ENCODE results near the gene VMO1. TPM values are rescaled to one million over a fixed set of nuclear protein-coding genes. Genes with fewer than 3 reads are reported as not detected.

Gene VMO1
- total RNA-seq, 1 experiment from 2014 or later, result 0.59 TPM

- CTCF ChIA-PET, result no interaction called here
- BruUV-seq (replicated peaks), result no TSS peak
Observed at GRCh38 chr17:4816826-4817225, 30.7 kb upstream of the VMO1 start.

GRCh38 chr17:4815043-4815675 lies 29.0 kb upstream of the VMO1 start:
- no peaks in the 10 kb centered on the region for H3K9me3 Mint-ChIP-seq (ENCODE audit: low read depth, unreplicated experiment)
- no peak overlapping the region for H3K27ac Mint-ChIP-seq (ENCODE audit: unreplicated experiment)
- H3K4me1 Mint-ChIP-seq (ENCODE audit: low read depth, unreplicated experiment), result no peaks in the 10 kb centered on the region
- H3K36me3 Mint-ChIP-seq (ENCODE audit: insufficient read depth, unreplicated experiment), result peaks cover 13% of the 10 kb centered on the region
- CTCF ChIA-PET, result no interaction called here
- H3K27me3 Mint-ChIP-seq (ENCODE audit: unreplicated experiment), result no peaks in the 10 kb centered on the region
- no TSS peak for BruUV-seq (replicated peaks)
- H3K4me3 Mint-ChIP-seq (ENCODE audit: low read depth, unreplicated experiment), result no peak overlapping the region
- TF ChIP-seq, protein P1, sequence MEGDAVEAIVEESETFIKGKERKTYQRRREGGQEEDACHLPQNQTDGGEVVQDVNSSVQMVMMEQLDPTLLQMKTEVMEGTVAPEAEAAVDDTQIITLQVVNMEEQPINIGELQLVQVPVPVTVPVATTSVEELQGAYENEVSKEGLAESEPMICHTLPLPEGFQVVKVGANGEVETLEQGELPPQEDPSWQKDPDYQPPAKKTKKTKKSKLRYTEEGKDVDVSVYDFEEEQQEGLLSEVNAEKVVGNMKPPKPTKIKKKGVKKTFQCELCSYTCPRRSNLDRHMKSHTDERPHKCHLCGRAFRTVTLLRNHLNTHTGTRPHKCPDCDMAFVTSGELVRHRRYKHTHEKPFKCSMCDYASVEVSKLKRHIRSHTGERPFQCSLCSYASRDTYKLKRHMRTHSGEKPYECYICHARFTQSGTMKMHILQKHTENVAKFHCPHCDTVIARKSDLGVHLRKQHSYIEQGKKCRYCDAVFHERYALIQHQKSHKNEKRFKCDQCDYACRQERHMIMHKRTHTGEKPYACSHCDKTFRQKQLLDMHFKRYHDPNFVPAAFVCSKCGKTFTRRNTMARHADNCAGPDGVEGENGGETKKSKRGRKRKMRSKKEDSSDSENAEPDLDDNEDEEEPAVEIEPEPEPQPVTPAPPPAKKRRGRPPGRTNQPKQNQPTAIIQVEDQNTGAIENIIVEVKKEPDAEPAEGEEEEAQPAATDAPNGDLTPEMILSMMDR (IDR thresholded peaks at IDR 0.05; ENCODE audit: unreplicated experiment), result no peak
- intact Hi-C loops (cut with micrococcal nuclease; ENCODE audit: unreplicated experiment), result no loop called here
- no peak for DNase-seq

More at GRCh38 chr17:4816826-4817225, 30.7 kb upstream of the VMO1 start:
- TF ChIP-seq, protein P1 (IDR thresholded peaks at IDR 0.05; ENCODE audit: unreplicated experiment), result no peak
- no peaks in the 10 kb centered on the region for H3K4me1 Mint-ChIP-seq (ENCODE audit: low read depth, unreplicated experiment)
- no peaks in the 10 kb centered on the region for H3K27me3 Mint-ChIP-seq (ENCODE audit: unreplicated experiment)
- H3K4me3 Mint-ChIP-seq (ENCODE audit: low read depth, unreplicated experiment), result no peak overlapping the region
- DNase-seq, result no peak
- intact Hi-C loops (cut with micrococcal nuclease; ENCODE audit: unreplicated experiment), result no loop called here
- peaks cover 5% of the 10 kb centered on the region for H3K36me3 Mint-ChIP-seq (ENCODE audit: insufficient read depth, unreplicated experiment)
- H3K27ac Mint-ChIP-seq (ENCODE audit: unreplicated experiment), result no peak overlapping the region
- H3K9me3 Mint-ChIP-seq (ENCODE audit: low read depth, unreplicated experiment), result no peaks in the 10 kb centered on the region

GRCh38 chr17:4812690-4813089 lies 26.5 kb upstream of the VMO1 start:
- TF ChIP-seq, protein P1 (IDR thresholded peaks at IDR 0.05; ENCODE audit: unreplicated experiment), result no peak
- Mint-ChIP-seq H3K4me3 (ENCODE audit: low read depth, unreplicated experiment) (no peak overlapping the region), H3K27me3 (ENCODE audit: unreplicated experiment) (no peaks in the 10 kb centered on the region), H3K4me1 (ENCODE audit: low read depth, unreplicated experiment) (peaks cover 12% of the 10 kb centered on the region), H3K27ac (ENCODE audit: unreplicated experiment) (no peak overlapping the region), H3K9me3 (ENCODE audit: low read depth, unreplicated experiment) (no peaks in the 10 kb centered on the region), H3K36me3 (ENCODE audit: insufficient read depth, unreplicated experiment) (peaks cover 17% of the 10 kb centered on the region)
- intact Hi-C loops (cut with micrococcal nuclease; ENCODE audit: unreplicated experiment), result no loop called here
- no TSS peak for BruUV-seq (replicated peaks)
- CTCF ChIA-PET, result interaction anchor here (0.7 kb wide), 1 partner anchor 61 kb away, joined by 3 read pairs; no protein-coding TSS in a partner anchor
- DNase-seq, result no peak

- H3K36me3 Mint-ChIP-seq (ENCODE audit: insufficient read depth, unreplicated experiment), result peaks cover 12% of the 10 kb centered on the region
Observed at GRCh38 chr17:4811471-4811870, 25.3 kb upstream of the VMO1 start.

More at GRCh38 chr17:4811471-4811870, 25.3 kb upstream of the VMO1 start:
- Mint-ChIP-seq H3K27ac (ENCODE audit: unreplicated experiment) (no peak overlapping the region), H3K27me3 (ENCODE audit: unreplicated experiment) (no peaks in the 10 kb centered on the region), H3K9me3 (ENCODE audit: low read depth, unreplicated experiment) (no peaks in the 10 kb centered on the region), H3K4me1 (ENCODE audit: low read depth, unreplicated experiment) (peaks cover 12% of the 10 kb centered on the region), H3K4me3 (ENCODE audit: low read depth, unreplicated experiment) (no peak overlapping the region)
- TF ChIP-seq, protein P1 (IDR thresholded peaks at IDR 0.05; ENCODE audit: unreplicated experiment), result no peak
- no TSS peak for BruUV-seq (replicated peaks)
- intact Hi-C loops (cut with micrococcal nuclease; ENCODE audit: unreplicated experiment), result no loop called here
- no peak for DNase-seq
- CTCF ChIA-PET, result no interaction called here
